NK-92 treated with Interleukin-12 subunit alpha and Interleukin-12 subunit beta, amount 100 ng/mL, for 24 hours (cell line): Measurements from ENCODE around the gene RRP36.
"Not testable (repeated sequence)": the region's sequence is repeated elsewhere in the genome, so short reads cannot be mapped to it uniquely, and the experiment has no call there.

Experiments used
- DNase-seq: peaks from one replicate; lab custom pipeline; 2025; lab: John Stamatoyannopoulos, UW

Gene RRP36

GRCh38 chr6:43037706-43038105, 16.3 kb downstream of the RRP36 start:
- no peak for DNase-seq

GRCh38 chr6:43038727-43039126, 17.3 kb downstream of the RRP36 start:
- no peak for DNase-seq

DNA sequence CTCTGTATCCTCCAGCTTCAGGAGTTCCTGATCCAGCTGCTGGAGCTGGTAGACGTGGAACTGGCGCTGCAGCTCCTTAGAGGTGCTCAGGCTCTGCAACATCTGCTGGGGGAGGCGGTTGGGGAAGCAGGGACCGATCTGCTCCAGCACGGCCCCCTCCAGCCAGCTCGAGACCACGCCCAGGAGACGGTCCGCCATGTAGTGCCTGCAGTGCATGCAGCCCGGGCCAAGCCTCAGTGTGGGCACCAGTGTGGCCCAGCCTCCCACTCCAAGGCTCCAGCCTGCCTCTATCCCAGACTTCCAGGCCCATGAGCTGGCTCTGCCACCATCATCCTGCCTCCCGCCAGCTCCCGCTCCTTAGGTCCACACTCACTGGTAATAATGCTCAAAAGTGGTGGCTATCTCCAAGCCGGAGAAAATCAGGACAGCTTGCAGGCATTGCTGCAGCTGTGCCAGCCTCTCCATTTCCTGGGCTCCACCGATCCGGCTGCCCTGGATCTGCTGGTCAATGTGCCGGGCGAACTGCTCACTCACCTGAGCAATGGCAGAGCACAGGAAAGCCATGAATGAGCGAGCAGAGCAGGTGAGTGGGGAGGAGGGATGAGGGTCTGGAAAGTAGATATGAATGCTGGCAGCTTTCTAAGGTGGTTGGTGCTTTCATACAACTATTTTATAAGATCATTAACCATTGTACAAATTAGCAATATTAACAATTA, 19.3 kb downstream of the RRP36 start:
- DNase-seq: no peak

GRCh38 chr6:43041475-43041874, 20.1 kb downstream of the RRP36 start:
- DNase-seq: not testable (repeated sequence)

GRCh38 chr6:43043310-43043709, 21.9 kb downstream of the RRP36 start:
- DNase-seq: no peak

GRCh38 chr6:43045371-43045930, 24.0 kb downstream of the RRP36 start:
- no peak for DNase-seq

GRCh38 chr6:43047998-43048397, 26.6 kb downstream of the RRP36 start:
- no peak for DNase-seq

- DNase-seq: no peak
Observed at GRCh38 chr6:43050981-43051380, 29.6 kb downstream of the RRP36 start.

DNA sequence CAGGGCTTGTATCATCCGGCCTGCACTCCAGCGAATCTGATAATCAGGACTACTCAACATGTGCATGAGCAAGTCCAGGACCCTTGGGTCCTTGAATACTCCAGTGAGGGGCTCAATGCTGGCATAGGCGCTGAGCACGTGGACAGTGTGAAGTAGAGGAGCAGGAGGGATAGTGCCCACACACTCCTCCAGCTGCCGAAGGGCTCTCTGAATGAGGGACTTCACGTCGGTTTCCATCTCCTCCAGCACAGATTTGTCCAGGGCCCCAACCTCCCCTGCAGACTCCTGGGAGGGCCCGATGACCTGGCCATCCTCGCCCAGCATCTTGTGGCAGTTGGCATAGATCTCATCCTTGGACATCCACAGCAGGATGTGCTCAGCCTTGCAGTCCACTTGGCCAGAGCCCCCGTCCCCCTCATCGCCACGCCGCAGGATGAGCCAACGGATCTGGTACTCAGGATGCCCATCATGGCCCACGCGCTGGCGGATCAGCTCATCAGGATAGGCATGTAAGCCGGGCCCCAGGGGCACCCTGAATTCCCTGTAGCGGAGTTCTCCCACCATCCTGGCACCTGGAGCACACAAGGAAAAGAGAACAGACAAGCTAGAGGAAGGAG, 30.9 kb downstream of the RRP36 start:
- no peak for DNase-seq

- no peak for DNase-seq
Observed at GRCh38 chr6:43052842-43053544, 31.6 kb downstream of the RRP36 start.

DNA sequence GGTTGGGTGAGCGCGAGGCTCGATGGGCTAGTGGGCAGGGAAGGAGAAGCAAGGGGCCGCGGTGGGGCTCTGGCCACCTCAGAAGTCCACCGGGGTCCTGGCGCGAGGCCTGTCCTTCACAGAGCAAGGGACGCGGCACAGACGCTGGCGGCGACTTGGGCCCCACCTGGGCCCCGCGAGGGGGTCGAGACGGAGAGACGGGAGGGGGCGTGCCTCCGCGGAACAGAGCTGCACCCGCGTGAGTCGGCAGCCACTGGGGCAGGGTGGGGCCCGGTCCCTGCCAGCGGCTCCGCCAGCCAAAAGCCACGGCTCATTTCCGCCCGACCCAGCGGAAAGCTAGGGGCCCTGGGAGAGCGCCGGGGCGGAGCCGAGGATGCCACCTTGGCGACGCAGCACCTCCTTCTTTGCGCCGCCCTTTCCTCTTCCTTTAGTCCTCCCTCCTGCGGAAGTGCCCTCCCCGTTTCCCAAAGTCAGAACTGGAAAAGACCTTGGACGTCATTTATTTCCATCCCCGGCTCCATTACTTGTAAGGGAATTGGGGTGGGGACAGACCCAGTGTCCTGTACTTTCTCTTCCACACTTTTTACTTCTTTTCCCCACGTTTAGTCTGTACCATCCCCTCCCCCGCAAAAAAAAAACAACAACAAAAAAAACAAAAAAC, 32.3 kb downstream of the RRP36 start, which contains the start of gene CUL7:
Gene CUL7, minus strand, starts transcription at position 307 of the 661 bp plus-strand sequence. CDS start 1,063 bp downstream, outside the sequence.
- peak; percentile 84 for DNase-seq

GRCh38 chr6:43054206-43054943, 33.0 kb downstream of the RRP36 start:
- no peak for DNase-seq

DNA sequence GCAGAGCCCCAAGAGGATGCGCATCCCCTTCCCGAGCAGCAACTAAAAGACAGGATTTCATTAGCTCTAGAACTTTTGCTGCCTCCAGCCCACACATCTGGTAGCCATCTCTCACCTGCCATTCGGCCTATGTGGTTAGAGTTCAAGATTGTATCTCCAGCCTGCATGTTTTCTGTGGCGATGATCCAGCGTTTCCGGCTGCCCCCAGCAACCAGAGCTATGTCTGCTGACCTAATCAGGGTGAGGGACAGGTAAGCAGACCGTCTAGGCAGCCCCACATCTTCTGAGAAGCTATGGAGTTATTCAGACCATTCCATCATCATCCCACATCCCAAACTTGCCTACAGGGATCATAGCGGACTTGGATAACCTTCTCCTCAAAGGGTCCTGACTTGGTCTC, 34.5 kb downstream of the RRP36 start:
- no peak for DNase-seq

- DNase-seq: no peak
Observed at GRCh38 chr6:43058531-43058930, 37.1 kb downstream of the RRP36 start.

GRCh38 chr6:43059168-43060033, 38.0 kb downstream of the RRP36 start, which contains the start of the genes KLC4 and MRPL2:
KLC4 (plus strand) TSS chr6:43059631; CDS start chr6:43061336, 1,705 bp downstream.
MRPL2 (minus strand) TSS chr6:43059434; CDS start chr6:43059381, 53 bp downstream.
- DNase-seq: peak; percentile 97

DNA sequence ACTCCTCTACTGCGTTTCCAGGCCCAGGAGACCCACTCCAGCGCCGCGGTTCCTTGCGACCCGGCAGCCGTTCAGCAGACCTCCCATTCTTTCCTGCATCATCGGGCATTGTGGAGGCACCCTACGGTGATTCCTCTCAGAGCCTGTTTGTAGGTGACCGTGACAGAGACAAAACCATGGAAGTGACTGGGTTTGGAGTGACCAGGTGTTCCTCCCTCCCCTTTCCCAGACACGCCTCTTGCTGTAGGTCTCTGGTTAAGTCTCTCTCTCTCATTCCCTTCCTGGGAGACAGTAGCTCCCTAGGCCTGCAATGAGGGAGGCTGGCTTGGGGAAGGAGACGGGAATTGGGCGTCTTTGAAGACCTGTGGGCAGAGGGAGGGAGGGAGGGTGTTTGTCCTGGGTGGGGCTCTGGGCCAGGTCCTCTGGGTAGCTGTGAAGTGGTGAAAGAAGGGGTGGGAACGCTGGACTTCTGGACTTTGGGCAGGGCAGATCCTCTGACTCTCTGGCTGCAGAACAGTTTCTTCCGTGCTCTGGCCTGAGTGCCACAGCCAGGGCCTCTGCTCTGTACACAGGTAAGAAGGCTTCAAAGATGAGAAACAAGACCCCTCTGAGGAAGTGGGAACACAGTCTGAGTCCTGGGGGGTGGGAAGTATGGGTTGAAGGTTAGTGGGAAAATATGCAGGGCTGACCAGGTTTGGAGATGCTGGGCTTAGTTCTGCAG, 38.8 kb downstream of the RRP36 start:
- no peak for DNase-seq

- no peak for DNase-seq
Observed at GRCh38 chr6:43060755-43061633, 39.6 kb downstream of the RRP36 start.

GRCh38 chr6:43061861-43062260, 40.4 kb downstream of the RRP36 start:
- DNase-seq: no peak

DNA sequence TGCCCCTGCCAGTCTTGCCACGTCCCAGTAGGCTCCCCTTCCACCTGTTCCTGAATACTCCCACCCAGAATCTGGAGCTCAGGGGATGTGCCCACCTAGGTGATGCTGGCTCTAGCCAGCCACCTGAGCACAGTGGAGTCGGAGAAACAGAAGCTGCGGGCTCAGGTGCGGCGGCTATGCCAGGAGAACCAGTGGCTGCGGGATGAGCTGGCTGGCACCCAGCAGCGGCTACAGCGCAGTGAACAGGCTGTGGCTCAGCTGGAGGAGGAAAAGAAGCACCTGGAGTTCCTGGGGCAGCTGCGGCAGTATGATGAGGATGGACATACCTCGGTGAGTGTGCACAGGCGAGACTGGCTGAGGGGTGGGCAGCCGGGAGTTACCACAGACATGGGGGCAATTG, 41.4 kb downstream of the RRP36 start:
- DNase-seq: no peak
